ENCODE data around the gene RSAD1.

RSAD1 gene

DNA sequence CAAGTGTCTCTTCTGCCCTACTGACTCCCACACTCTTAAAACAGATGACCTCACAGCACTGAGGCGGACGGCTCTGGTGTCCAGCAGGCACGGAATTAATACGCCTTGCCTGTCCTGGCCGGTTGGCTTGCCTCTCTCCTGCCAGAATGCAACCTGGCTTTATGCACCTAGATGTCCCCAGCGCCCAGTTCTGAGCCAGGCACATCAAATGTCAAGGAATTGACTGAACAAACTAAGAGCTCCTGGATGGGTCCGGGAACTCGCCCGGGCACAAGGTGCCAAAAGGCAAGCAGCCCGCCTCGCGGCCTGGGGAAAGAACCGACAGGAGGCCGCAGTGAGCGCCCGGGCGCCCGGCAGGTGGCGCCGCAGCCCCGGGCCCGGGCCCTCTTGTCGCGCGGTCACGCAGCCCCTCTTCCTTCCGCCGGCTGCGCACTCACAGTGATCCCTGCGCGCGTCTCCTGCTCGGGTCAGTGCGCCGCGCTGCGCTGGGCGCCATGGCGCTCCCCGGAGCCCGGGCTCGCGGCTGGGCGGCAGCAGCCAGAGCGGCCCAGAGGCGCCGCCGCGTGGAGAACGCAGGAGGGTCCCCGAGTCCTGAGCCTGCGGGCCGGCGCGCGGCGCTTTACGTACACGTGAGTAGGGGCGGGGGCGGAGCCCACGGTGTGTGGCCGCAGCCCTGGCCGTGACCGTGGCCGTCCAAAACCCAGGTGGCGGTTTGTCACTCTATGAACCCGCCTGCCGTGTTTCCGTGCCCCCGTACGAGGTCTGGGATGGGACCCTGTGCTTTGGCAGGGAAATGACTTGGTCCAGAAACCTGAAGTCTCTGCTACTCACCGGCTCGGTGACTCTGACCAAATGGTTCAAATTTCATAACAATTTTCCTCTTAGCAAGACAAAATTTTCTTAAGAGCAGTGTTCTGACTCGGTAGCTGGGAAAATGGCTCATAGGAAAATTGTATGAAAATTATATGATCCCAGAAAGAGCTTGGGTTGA lies at the start of gene RSAD1:
Gene RSAD1 (plus strand): TSS at position 470 of the 991 bp plus-strand sequence. CDS start 25 bp downstream, at position 495.
- in situ Hi-C loops (cut with MboI; ENCODE audit: low sequenced_read_pairs) = no loop called here

DNA sequence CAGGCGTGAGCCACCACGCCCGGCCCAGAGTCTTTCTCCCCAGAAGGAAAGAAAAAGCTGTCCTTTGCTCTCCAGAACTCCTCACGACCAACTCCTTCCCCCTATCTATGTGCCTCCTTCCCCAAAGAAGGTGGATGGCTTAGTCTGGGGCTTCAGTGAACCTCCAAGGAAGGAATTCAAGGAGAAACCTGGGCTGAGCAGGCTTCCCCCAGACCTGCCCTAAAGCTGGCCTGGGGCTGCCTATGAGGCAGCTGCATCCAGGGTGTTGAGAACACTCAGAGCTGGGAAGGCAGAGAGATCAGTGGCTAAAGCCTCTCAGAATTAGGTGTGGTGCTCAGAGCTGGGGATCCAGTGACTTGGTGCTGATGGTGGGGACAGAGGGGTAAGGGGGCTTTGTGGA lies 48.9 kb upstream of the RSAD1 start:
- in situ Hi-C loops (cut with MboI; ENCODE audit: low sequenced_read_pairs) = no loop called here

GRCh38 chr17:50430821-50431618 lies 47.6 kb upstream of the RSAD1 start:
- in situ Hi-C loops (cut with MboI; ENCODE audit: low sequenced_read_pairs) = no loop called here

GRCh38 chr17:50432125-50432762 lies 46.4 kb upstream of the RSAD1 start:
- in situ Hi-C loops (cut with MboI; ENCODE audit: low sequenced_read_pairs) = no loop called here

DNA sequence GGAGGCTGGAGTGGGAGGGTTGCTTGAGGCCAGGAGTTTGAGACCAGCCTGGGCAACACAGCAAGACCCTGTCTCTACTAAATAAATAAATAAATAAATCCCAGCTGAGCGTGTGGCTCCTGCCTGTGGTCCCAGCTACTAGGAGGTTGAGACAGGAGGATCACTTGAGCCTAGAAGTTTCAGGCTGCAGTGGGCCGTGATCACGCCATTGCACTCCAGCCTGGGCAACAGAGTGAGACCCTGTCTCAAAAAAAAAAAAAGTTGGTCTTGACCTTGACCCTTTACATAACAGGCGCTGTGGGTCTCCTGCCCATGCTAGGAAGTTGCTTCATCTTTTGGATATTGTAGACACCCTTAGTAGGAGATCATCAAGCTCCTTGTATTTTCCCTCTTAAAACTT lies 41.3 kb upstream of the RSAD1 start:
- in situ Hi-C loops (cut with MboI; ENCODE audit: low sequenced_read_pairs) = no loop called here

DNA sequence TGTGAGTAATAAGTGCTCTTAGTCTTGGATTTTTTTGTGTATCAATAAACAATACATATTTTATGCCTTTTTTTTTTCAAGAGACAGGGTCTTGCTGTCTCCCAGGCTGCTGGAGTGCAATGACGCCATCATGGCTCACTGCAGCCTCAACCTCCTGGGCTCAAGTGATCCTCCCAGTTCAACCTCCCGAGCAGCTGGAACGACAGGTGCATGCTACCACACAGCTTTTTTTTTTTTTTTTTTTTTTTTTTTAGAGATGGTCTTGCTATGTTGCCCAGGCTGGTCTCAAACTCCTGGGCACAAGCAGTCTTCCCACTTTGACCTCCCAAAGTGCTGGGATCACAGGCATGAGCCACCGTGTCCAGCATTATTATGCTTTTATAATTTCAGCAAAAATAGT lies 39.7 kb upstream of the RSAD1 start:
- in situ Hi-C loops (cut with MboI; ENCODE audit: low sequenced_read_pairs) = no loop called here

DNA sequence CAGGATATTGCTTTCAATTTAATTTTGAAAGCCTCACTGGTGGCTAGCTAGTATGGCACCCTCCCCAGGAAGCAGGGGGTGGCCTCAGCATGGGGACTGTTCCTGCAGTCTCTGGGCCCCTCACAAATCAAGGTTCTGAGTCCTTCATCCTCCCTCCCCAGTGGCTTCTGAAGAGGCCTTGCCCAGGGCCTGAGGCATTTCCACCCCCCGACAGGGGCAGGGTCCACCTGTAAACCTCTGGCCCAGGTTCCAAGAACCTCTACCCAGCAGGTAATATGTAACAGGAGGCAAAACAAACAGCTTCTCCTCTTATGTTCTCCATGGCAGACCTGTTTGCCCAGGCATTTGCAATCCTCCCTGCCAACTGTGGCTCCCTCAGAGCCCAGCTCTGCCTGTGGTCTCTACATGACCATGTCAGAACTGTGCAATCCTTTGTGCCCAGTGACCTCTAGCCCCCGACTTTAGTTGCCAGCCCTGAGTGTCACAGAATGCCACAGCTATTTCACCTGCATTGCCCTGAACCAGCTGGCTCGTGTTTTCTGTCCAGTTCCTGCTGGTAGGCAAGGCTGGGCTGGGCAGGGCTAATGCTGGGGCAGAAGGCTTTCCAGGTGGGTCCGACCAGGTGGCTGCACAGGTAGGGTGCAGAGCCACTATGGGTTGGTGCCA lies 38.4 kb upstream of the RSAD1 start:
- in situ Hi-C loops (cut with MboI; ENCODE audit: low sequenced_read_pairs) = no loop called here

GRCh38 chr17:50440838-50441829 lies 37.5 kb upstream of the RSAD1 start:
- in situ Hi-C loops (cut with MboI; ENCODE audit: low sequenced_read_pairs) = no loop called here

DNA sequence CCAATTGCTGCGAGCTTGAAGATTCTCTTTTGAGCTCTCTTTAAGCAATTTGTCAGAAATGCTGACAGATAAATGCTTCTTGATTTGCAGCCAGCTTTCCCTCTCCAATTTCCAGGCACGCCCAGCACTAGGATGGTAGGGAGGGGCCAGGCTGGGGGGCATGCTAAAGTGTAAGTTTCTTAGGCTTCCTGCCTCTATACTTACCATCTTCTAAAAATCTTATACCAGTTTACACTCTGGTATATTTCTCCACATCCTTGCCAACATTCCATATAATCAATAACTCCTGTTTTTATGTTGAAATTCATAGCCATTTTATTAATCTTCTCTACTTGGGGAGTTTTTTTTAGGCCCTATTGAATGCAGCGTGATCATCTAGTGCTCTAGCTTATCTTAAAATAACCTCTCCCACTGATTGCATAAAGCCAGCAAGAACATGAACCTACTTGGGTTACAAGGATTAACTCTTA lies 35.1 kb upstream of the RSAD1 start:
- in situ Hi-C loops (cut with MboI; ENCODE audit: low sequenced_read_pairs) = no loop called here

- in situ Hi-C loops (cut with MboI; ENCODE audit: low sequenced_read_pairs) = no loop called here
These were observed 33.6 kb upstream of the RSAD1 start for GRCh38 chr17:50444841-50445715.

DNA sequence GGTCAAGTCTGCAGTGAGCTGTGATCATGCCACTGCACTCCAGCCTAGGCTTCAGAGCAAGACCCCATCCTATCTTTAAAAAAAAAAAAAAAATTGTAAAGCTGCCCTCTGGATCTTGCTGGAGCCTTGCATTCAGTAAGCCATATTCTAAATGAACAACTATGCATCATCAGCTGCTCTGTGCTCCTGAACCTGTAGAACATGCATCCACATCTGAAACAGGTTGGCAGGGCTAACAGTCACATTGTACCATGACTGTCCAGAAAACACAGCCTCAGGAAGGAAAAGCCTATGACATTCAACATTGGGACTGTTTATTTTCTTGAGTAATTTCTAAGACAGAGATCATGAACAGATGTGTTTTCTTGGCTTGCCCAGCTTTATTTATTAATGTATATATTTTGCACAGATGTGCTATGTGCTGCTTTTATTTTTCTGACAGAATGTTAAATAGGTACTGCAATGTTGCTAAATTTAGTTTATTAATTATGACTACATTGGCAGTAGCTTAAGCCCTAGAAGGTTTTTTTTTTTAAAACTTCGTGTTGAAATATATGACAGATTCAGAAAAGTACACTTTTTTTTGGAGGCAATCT lies 32.8 kb upstream of the RSAD1 start:
- in situ Hi-C loops (cut with MboI; ENCODE audit: low sequenced_read_pairs) = no loop called here

DNA sequence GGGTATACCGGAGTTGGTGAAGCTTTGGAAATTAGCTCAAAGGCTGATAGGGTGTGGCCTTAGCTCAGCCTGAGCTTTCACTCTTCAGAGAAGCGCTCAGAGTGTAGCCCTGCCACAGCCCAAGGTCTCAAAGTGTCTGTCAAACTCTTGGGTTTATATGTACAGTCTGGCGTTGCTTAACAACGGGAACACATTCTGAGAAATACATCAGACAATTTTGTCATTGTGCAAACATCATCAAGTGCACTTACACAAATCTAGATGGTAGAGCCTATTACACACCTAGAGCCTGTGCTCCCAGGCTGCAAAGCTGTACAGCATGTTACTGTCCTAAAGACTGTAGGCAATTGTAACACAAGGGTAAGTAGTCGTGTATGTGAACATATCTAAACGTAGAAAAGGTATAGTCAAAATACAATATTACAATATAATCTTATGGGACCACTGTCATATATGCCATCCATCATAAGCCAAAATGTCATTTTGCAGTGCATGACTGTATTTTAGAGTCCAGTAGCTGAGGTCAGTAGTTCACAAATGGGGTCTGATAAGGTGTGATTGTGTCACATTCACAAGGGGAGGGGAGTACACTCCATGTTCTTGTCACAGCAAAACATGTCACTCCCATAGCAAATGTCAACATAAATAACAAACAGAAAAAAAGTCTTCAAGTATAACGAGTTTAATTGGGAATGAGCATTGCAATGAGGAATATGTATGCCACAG lies 30.6 kb upstream of the RSAD1 start:
- in situ Hi-C loops (cut with MboI; ENCODE audit: low sequenced_read_pairs) = no loop called here

GRCh38 chr17:50448643-50449042 lies 30.0 kb upstream of the RSAD1 start:
- in situ Hi-C loops (cut with MboI; ENCODE audit: low sequenced_read_pairs) = no loop called here

DNA sequence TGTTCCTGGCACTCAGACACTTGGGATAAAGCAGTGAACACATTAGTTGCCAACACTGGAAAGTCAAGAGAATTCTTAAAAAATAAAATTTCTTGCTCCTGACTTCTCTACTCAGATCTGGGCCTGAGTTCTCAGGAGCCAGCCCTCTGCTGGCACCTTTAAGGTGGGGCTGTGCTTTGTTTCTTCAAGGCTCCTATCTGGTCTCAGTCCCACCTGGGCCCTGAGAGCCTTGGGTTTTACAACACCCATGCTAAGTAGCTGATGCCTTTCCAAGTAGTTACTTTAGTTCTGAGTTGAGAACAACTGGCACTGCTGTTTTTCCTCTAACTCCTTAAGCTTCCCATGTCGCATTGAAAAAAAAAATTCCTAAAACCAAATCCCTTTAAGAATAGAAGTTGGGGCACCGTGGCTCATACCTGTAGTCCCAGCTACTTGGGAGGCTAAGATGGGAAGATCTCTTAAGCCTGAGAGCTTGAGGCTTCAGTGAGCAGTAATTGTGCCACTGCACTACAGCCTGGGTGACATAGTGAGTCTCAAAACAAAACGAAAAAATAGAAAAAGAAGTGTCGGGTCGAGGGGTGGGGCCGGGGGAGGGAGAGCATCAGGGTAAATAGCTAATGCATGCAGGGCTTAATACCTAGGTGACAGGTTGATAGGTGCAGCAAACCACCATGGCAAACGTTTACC lies 26.6 kb upstream of the RSAD1 start:
- in situ Hi-C loops (cut with MboI; ENCODE audit: low sequenced_read_pairs) = no loop called here

DNA sequence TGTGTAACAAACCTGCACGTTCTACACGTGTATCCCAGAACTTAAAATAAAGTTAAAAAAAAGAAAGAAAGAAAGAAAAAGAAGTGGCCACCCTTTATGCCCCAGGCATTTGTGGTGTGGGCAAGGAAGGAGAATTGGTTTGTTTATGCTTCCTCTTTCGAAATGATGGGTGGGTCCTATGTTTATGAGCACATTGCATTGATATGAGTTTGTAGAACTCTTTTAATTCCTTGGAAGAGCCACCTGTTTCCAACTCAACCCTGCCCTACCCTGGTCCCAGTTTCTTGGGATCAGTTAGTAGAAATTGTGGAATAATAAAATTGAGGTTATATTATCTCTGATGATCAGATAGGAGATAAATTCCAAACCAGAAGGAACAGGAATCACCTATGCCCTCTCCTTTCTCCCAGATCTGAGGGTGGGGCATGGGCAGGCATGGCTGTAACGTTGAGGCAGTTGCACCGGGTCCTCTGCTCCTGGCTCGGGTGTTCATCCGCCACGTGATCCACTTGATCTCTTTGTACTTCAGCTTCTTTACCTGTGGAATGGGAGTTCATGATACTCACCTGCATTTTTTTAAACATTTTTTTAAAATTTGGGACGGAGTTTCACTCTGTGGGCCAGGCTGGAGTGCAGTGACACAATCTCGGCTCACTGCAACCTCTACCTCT lies 25.9 kb upstream of the RSAD1 start:
- in situ Hi-C loops (cut with MboI; ENCODE audit: low sequenced_read_pairs) = no loop called here

DNA sequence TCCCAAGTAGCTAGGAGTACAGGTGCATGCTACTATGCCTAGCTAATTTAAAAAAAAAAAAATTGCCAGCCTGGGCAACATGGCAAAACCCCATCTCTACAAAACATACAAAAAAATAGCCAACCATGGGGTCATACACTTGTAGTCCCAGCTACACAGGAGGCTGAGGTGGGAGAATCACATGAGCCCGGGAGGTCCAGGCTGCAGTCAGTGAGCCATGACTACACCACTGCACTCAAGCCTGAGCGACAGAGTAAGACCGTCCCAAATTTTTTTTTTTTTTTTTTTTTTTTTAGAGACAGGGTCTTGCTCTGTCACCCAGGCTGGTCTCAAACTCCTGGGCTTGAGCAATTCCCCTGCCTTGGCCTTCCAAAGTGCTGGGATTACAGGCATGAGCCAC lies 24.8 kb upstream of the RSAD1 start:
- in situ Hi-C loops (cut with MboI; ENCODE audit: low sequenced_read_pairs) = no loop called here
